AML-193 (cell line): ENCODE results near the gene GPATCH8.
"Not testable (repeated sequence)": the region's sequence is repeated elsewhere in the genome, so short reads cannot be mapped to it uniquely, and the experiment has no call there.

Experiments used
- DNase-seq, 2 experiments: peaks; one replicate each; lab custom pipeline; 2025; lab: John Stamatoyannopoulos, UW

The GPATCH8 gene

DNA sequence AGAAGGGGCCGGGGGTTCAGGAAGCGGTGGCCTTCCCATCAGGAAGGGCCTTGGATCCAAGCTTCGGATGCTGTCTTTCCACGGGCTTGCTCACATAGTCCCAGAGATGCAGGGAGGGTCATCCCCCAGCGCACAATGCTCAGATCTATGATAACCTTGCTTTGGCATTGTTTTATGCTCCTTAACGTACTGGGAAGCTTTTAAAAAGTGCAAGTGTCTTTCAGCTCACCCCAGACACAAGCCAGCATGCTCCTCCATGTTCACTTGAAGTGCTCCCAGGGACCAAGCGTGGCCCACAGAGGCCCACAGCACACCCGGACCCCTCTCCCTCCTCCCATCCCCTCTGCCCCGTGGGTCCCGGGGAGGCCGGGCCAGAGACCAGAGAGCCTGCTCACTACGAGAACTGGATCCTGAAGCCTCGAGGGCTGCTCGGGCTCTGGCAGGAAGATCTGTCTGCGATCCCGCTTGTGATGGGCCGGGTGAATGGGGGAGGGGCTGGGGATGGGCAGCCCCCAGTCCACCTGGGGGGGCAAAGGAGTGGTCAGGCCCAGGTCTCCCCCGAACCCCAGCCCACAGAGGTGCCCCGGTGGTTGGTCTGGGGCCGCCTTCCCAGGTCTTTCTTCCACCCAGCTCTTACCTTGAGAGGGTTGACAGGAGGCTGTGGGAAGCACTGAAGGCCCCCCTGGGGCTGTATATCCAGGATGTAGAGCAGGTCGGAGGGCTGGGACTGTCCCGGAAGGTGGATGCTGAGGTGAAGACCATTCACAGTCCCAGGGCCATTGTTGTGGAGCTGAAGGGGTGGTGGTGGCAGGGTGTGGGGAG, 127.8 kb downstream of the GPATCH8 start:
- DNase-seq = no peak

- no peak for DNase-seq
Observed at GRCh38 chr17:44374306-44375195, 128.7 kb downstream of the GPATCH8 start.

DNA sequence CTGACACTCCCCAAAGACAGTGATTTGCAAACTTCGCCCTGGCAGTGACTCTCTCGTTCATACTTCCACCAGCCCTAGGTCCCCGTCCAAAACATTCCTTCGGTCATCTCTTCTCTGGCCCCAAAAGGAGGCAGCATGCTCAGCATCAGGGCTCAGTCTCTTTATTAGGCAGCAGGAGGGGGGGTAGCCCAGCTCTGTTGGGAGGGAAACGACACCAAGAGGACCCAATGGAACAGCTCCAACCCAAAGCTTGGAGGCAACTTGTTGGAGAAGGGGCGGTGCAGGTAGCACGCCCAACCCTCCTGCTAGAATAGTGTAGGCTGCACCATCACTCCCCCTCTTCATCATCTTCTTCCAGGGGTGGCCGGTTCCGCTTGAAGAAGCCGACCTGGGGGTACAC, 131.2 kb downstream of the GPATCH8 start:
- no peak for DNase-seq

GRCh38 chr17:44369414-44370023, 133.7 kb downstream of the GPATCH8 start:
- not testable (repeated sequence) for DNase-seq

GRCh38 chr17:44368391-44369243, 134.6 kb downstream of the GPATCH8 start:
- not testable (repeated sequence) for DNase-seq

GRCh38 chr17:44367231-44367979, 135.8 kb downstream of the GPATCH8 start:
- DNase-seq = no peak

GRCh38 chr17:44365051-44365450, 138.2 kb downstream of the GPATCH8 start:
- not testable (repeated sequence) for DNase-seq

GRCh38 chr17:44363613-44364159, 139.5 kb downstream of the GPATCH8 start, which contains the start of gene FAM171A2:
Gene FAM171A2 (minus strand): TSS chr17:44363853. CDS start chr17:44363714, 139 bp downstream.
- DNase-seq = peak; percentile 41 to 56

GRCh38 chr17:44362949-44363612, 140.1 kb downstream of the GPATCH8 start:
- peak in 1 of 2 experiments; percentile 9 for DNase-seq

DNA sequence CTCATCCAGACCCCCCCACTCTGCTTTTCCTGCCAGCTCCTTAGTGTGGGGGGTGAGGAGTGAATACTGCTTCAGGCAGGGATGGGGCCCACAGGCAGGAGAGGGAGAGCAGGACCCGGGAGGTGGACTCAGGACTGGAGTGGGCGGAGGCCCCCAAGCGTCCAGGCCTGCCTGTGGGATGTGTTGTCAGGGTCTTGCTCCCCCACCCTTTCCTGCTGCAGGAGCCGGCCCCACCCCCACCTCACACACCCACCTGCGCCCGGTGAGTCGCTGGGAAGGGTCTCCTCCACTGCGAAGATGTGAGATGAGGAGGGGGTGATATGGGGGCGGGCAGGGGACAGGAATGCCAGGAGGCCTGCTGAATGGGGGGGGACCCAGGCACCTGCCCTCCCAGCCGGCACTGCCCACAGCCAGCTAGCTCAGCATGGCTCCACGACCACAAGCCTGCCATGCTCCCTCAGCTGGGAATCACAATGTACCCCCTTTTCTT, 140.7 kb downstream of the GPATCH8 start:
- DNase-seq = no peak

- no peak for DNase-seq
Observed at GRCh38 chr17:44361292-44362260, 141.6 kb downstream of the GPATCH8 start.

DNA sequence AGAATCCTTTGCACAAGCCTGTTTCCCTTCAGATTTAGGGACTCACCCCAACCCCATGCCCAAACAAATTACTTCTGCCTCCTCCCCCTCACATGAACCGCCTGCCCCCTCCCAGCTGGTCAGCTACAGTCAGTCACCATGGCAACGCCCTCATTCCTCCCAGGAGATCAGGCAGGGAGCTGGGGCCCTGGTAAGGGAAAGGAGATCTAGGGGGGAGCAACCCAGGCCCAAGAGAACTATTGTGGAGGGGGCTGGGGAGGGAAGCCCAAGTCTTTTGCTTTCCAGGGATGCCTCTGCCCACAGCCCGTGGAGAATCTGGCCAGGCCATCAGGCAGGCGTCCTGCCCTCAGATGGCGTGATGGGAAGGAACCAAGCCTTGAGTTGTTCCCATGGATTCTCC, 142.4 kb downstream of the GPATCH8 start:
- no peak for DNase-seq

- DNase-seq = no peak
Observed at GRCh38 chr17:44360144-44360533, 143.1 kb downstream of the GPATCH8 start.

GRCh38 chr17:44359458-44360143, 143.6 kb downstream of the GPATCH8 start:
- DNase-seq = no peak

DNA sequence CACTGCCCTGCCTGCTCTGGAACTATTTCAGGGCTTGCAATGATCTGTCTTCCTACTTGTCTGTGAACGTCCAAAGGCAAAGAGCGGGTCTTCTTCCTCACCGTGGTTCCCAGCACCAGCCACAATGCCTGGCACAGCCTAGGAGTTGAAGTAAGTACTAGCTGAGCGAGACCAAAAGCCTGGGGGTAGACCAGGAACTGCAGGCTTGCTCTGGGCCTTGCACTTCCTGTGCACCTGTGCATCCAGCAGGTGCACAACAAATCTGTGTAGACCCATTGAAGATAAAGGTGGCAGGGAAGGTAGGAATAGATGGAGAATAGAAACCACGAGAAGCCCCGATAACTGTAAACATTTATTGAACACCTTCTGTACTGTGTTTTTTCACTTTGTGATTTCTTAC, 144.2 kb downstream of the GPATCH8 start:
- no peak for DNase-seq

GRCh38 chr17:44358066-44358465, 145.1 kb downstream of the GPATCH8 start:
- DNase-seq = no peak

DNA sequence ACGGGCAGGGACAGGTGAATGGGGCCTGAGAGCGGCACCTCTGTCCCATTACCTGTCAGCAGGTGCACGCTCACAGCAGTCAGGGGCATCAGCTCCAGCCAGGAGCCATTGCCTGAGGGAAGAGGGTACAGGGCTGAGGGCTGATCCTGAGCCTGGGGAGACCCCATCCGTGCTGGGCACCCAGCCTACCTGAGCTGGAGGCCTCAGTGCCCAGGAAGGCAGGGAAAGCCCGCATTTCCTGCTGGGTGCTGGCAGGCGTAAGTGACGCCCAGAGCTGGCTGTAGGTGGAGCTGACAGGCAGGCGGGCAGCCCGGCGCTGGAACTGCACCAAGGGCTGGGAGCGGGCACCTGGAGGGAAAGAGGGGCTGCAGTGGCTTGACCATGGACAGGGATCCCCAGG, 147.0 kb downstream of the GPATCH8 start:
- DNase-seq = no peak

GRCh38 chr17:44355642-44356099, 147.5 kb downstream of the GPATCH8 start:
- no peak for DNase-seq
